HG03159 (cell line): ENCODE data around the gene HIBADH.
"Not testable (repeated sequence)": the region's sequence is repeated elsewhere in the genome, so short reads cannot be mapped to it uniquely, and the experiment has no call there.

ENCODE experiments used
- ATAC-seq: cut with Tn5 transposase; IDR thresholded peaks from one replicate; pipeline ENCODE4 v1.9.1; 2021; ENCODE audit warnings: mild to moderate bottlenecking, moderate library complexity; ENCODE audit not compliant: unreplicated experiment

Gene HIBADH

GRCh38 chr7:27513885-27514284 lies 148.8 kb downstream of the HIBADH start:
- ATAC-seq: no peak

DNA sequence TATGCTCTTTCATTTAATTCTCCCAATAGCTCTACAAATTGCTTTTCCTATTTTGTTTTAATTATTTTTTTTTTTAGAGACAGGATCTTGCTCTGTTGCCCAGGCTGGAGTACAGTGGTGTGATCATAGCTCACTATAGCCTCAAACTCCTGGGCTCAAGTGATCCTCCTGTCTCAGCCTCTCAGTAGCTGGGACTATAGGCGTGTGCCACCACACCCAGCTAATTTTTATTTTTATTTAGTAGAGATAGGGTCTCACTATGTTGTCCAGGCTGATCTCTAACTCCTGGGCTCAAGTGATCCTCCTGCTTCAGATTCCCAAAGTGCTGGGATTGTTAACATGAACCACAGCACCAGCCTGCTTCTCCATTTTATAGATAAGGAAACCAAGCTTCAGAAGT lies 151.3 kb downstream of the HIBADH start:
- ATAC-seq: not testable (repeated sequence)

- ATAC-seq: no peak
These were observed 152.1 kb downstream of the HIBADH start for GRCh38 chr7:27510541-27510940.

GRCh38 chr7:27501879-27502278 lies 160.8 kb downstream of the HIBADH start:
- ATAC-seq: not testable (repeated sequence)

- ATAC-seq: no peak
These were observed 161.7 kb downstream of the HIBADH start for GRCh38 chr7:27501001-27501400.

DNA sequence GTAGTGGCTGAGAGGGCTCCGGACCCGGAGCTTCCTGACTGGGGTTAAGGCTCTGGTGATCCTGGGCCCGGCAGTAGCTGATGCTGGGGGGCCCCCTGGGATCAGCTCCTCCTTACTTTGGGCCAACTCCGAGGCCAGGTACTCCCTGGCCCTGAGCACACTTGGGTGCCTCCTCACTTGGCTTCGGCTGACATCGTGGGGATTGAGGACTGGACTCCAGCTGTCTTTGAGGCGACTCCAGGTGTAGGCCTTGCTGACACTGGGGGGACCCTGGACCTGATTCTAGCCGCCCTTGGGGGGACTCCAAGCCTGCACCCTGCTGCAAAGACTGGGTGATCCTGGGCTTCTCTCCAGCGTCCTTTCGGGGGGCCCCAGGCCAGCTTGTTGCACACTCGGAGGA lies 170.5 kb downstream of the HIBADH start:
- ATAC-seq: no peak

- no peak for ATAC-seq
These were observed 171.1 kb downstream of the HIBADH start for GRCh38 chr7:27491534-27491933.

DNA sequence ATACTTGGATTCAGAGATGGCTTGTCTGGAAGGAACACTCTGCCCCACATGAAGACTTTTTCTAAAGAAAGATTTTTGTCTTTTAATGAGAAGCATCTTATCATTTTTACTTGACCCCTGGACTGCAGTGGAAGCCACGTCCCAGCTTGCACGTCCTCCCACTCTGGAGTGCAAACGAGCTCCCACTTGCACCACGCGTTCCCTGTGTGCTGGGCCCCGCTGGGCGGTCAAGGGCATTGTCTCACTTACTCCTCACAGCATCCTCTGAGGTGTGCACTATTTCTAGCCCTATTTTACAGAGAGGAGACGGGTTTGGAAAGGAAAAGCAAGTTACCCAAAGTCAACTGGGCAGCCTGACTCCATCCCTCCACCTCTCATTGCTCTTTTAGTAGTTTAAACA lies 175.2 kb downstream of the HIBADH start:
- no peak for ATAC-seq

- no peak for ATAC-seq
These were observed 178.2 kb downstream of the HIBADH start for GRCh38 chr7:27484451-27484850.

GRCh38 chr7:27482219-27482618 lies 180.5 kb downstream of the HIBADH start:
- no peak for ATAC-seq

DNA sequence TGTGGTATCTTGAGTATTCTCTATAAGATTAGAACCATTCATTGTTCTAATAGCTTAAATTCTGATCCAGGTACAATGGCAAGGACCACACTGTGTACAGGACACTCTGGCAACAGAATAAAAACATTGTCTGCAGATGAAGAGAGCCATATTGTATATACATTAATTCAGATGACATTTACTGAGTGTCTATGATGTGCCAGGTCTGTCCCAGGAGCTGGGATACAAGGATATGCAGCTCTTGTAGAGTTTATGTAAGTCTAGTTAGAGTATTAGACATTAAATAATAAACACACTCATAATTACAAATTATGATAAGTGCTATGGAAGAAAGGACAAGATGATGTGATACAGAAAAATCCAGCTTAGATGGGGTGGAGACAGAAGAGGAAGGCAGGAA lies 184.1 kb downstream of the HIBADH start:
- ATAC-seq: no peak

DNA sequence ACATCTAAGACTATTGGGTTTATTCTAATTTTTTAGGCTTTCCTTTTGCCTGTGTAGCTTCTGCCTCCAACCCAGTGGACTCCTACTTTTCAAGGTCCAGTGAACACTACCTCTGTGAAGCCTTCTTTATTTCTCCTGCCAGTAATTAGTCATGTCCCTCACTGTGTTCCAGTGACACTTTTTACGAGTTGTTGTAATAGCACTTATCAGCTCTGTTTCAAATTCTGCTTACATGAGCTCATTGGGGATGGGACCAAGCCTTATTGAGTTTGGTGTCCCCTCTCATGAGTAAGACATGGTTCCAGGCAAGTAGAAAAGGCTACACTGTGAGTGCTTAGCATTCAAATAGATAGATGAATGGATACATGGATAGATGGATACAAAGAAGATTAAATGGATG lies 184.6 kb downstream of the HIBADH start:
- no peak for ATAC-seq

DNA sequence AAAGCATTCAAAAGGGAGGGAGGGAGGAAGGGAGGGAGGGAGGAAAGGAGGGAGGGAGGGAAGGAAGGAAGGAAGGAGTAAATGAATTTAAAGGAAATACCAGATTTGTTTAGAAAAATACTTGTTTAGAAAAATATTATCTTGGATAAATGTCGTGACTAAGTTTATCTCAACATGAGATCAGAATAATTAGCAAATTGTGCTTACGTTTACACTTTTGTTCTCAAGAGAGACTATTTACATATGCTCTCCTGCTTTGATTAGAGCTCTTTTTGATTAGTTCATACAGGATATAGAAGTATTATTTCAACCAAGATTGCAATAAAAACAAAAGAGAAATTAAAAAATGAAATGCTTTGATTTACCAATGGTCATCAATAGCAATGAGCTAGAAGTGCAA lies 186.2 kb downstream of the HIBADH start:
- no peak for ATAC-seq
